Cardiac fibroblast (primary cell): ENCODE results near the gene ITGBL1.
A peak's percentile ranks its signal among the peaks of the same experiment; 100 is the strongest.

Source experiments
- DNase-seq, 2 donors: peaks; one replicate each; pipeline versions ENCODE4 v3.0.0 to v3.0.0-alpha.2; 2010; ENCODE audit warnings: low read depth in 2 of 2
- H3K4me3 ChIP-seq, 2 donors: replicated peaks in 1 of 2; 1 replicate in 1 of 2; 2 replicates in 1 of 2; pipeline ENCODE4 v1.5.1; 2011; ENCODE audit warnings: low read depth in 2 of 2, low read length in 2 of 2, mild to moderate bottlenecking in 2 of 2, moderate library complexity in 1 of 2
- CTCF ChIP-seq: IDR thresholded peaks from one replicate; pipeline ENCODE4 v1.5.1; 2011; ENCODE audit warnings: low read depth, mild to moderate bottlenecking, low read length, inconsistent platforms

Gene ITGBL1

GRCh38 chr13:101488734-101489133 is 36.3 kb downstream of the ITGBL1 start:
- no peak for DNase-seq
- TF ChIP-seq CTCF: no peak
- H3K4me3 ChIP-seq: no peak overlapping the region

GRCh38 chr13:101489643-101490405 is 37.3 kb downstream of the ITGBL1 start:
- no peak overlapping the region for H3K4me3 ChIP-seq
- TF ChIP-seq CTCF: no peak
- peak in 1 of 2 donors; percentile 48 for DNase-seq

GRCh38 chr13:101490406-101491015 is 38.0 kb downstream of the ITGBL1 start:
- H3K4me3 ChIP-seq: no peak overlapping the region
- DNase-seq: peak in 1 of 2 donors; percentile 16
- no peak for TF ChIP-seq CTCF

- H3K4me3 ChIP-seq: no peak overlapping the region
- TF ChIP-seq CTCF: no peak
- peak; percentile 7 to 15 for DNase-seq
These were observed 39.9 kb downstream of the ITGBL1 start for GRCh38 chr13:101492251-101492910.

GRCh38 chr13:101493541-101493940 is 41.1 kb downstream of the ITGBL1 start:
- DNase-seq: no peak
- TF ChIP-seq CTCF: no peak
- no peak overlapping the region for H3K4me3 ChIP-seq

- no peak overlapping the region for H3K4me3 ChIP-seq
- no peak for TF ChIP-seq CTCF
- peak in 1 of 2 donors; percentile 33 for DNase-seq
These were observed 46.9 kb downstream of the ITGBL1 start for GRCh38 chr13:101499406-101499805.
